Measurements from ENCODE around the gene SMOC2.

GRCh38 chr6:168459572-168459971, 18.6 kb downstream of the SMOC2 start:
- no peak for TF ChIP-seq CTCF (IDR thresholded peaks at IDR 0.05)
- no peak for TF ChIP-seq POLR2A (IDR thresholded peaks at IDR 0.05)
